K562 (cell line): ENCODE data around the gene RBMX. TPM values are rescaled to one million over a fixed set of nuclear protein-coding genes. Genes with fewer than 3 reads are reported as not detected.
A peak's percentile ranks its signal among the peaks of the same experiment; 100 is the strongest.

Experiments used
- DDX20 ChIP-seq: fragments of 450-650 bp; IDR thresholded peaks from 2 replicates; pipeline ENCODE4 v1.6.1; 2016; ENCODE audit warnings: missing genetic modification characterization, low read depth, mild to moderate bottlenecking, missing compliant biosample characterization, moderate library complexity
- GTF2B ChIP-seq: IDR thresholded peaks from 2 replicates; pipeline ENCODE4 v1.6.1; 2011; ENCODE audit not compliant: insufficient read length; ENCODE audit errors: extremely low read depth
- HDGF ChIP-seq: fragments of 450-650 bp; IDR thresholded peaks from 2 replicates; pipeline ENCODE4 v1.6.1; 2016
- HNRNPLL ChIP-seq: fragments of 200-400 bp; formaldehyde crosslinking; IDR thresholded peaks from 2 replicates; pipeline ENCODE4 v1.6.1; 2017; ENCODE audit warnings: low read length, low read depth, mild to moderate bottlenecking; ENCODE audit not compliant: poor library complexity, severe bottlenecking
- KLF6 ChIP-seq: fragments of 250-450 bp; sonication (Bioruptor Pico); IDR thresholded peaks from 2 replicates; pipeline ENCODE4 v1.4.0; 2020; ENCODE audit warnings: mild to moderate bottlenecking, moderate library complexity, borderline replicate concordance
- MGA ChIP-seq: fragments of 450-650 bp; IDR thresholded peaks from 2 replicates; pipeline ENCODE4 v1.6.1; 2016; ENCODE audit warnings: mild to moderate bottlenecking, moderate library complexity
- PTRF ChIP-seq: fragments of 450-650 bp; IDR thresholded peaks from 2 replicates; pipeline ENCODE4 v1.6.1; 2016; ENCODE audit warnings: mild to moderate bottlenecking, missing genetic modification characterization, missing compliant biosample characterization
- SIN3A ChIP-seq, 2 experiments: fragments of 150-350 bp in 1 of 2; IDR thresholded peaks; 2 replicates each; pipeline ENCODE4 v1.6.1; 2011 to 2016; ENCODE audit warnings: borderline replicate concordance in 2 of 2, low read depth in 2 of 2, low read length in 2 of 2, mild to moderate bottlenecking in 2 of 2, moderate library complexity in 2 of 2; ENCODE audit not compliant: control insufficient read depth in 1 of 2
- TEAD1 ChIP-seq, 2 experiments: fragments of 450-650 bp in 1 of 2; sonication (generic) in 1 of 2; formaldehyde crosslinking; IDR thresholded peaks; 2 replicates each; pipeline versions ENCODE4 v1.4.0 to v1.8.0; 2020 to 2022; ENCODE audit warnings: mild to moderate bottlenecking in 2 of 2, missing genetic modification reagents in 1 of 2
- ZBTB11 ChIP-seq, 3 experiments: fragments of 200-800 bp in 1 of 3; fragments of 250-450 bp in 1 of 3; fragments of 450-650 bp in 1 of 3; sonication (Bioruptor Pico) in 1 of 3; sonication (Bioruptor generic) in 1 of 3; formaldehyde crosslinking in 1 of 3; IDR thresholded peaks; 2 replicates each; pipeline versions ENCODE4 v1.6.1 to v1.8.0; 2016 to 2022; ENCODE audit warnings: mild to moderate bottlenecking in 2 of 3, missing genetic modification characterization in 2 of 3, missing compliant biosample characterization in 1 of 3, moderate library complexity in 1 of 3
- polyA plus RNA-seq, 8 experiments: library from polyadenylated mRNA; depleted of rRNA in 4 of 8; stranded (reverse) in 5 of 8; unstranded in 3 of 8; fragments of >200 nt; fragmentation: Nextera tagmentation in 2 of 8; fragmentation: Illumina TruSeq in 1 of 8; extraction: Ambion mirVana in 2 of 8; extraction: Trizol in 1 of 8; gene quantifications; 2 replicates each; pipeline versions ENCODE4 v1.2.1 to v1.2.3, GENCODE V29; 2011 to 2014; ENCODE audit warnings: inconsistent platforms in 1 of 8, missing spikeins in 1 of 8
- total RNA-seq, 7 experiments: library from RNA; depleted of rRNA in 6 of 7; stranded (reverse); fragments of >200 nt in 6 of 7; fragmentation: Illumina TruSeq in 2 of 7; extraction: Trizol in 2 of 7; gene quantifications; 2 replicates each; pipeline versions ENCODE4 v1.2.1 to v1.2.3, GENCODE V29; 2011 to 2021; ENCODE audit warnings: low replicate concordance in 1 of 7

RBMX gene
- total and polyA plus RNA-seq, 9 of the 15 experiments (the other 6 are each of a cell fraction or from before 2014, with no cell fraction given) = 405 to 671 (median 540) TPM

DNA sequence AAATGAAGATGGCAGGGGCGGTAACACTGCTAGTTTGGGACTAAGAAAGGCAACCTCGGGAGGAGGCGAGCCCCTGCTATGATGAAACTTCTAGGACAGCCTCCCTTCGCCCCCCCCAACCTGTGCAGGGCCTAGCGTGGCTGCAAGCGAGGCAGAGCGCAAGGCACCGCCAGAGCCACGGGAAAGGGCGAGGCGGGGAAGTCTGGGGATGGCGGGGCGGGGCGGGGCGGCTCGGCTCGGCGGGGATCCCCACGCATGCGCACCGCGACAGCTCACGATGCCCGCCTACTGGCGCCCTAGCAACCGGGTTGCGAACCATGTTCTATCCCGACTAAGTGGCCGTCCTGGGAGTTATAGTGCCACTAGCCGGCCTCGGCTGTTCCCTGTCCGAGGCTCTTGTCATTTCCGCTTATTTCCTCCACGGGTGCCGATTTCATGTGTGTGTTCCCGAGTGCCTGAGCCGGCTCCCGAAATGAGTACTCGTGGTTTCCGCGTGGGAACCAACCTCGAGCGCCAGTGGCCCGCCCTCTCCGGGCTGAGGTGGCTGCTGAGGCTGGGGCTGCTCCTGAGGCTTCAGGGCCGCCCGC, 28.7 kb upstream of the RBMX start (continued):
- peak; percentile 43 to 58; a peak in 3 of 4 replicates for TF ChIP-seq SIN3A (IDR thresholded peaks at IDR 0.05; ENCODE audit: borderline replicate concordance in 2 of 2, control insufficient read depth in 1 of 2, low read depth in 2 of 2, low read length in 2 of 2)
- 0 out of 4 replicates have a peak, but pooled peaks of 1 of the 2 experiments have one; percentile 15 for TF ChIP-seq TEAD1 (CRISPR knock-in tag; IDR thresholded peaks at IDR 0.05)
- TF ChIP-seq DDX20 (tag) = no peak
- TF ChIP-seq HNRNPLL = no peak
- TF ChIP-seq GTF2B = no peak
- TF ChIP-seq ZBTB11 (CRISPR knock-in tag; IDR thresholded peaks at IDR 0.05) = peak in 2 of 3 experiments; percentile 13 to 43; a peak in 1 of 6 replicates
- TF ChIP-seq PTRF (tag) = no peak
- peak; percentile 67 for TF ChIP-seq MGA
- TF ChIP-seq KLF6 (CRISPR knock-in tag) = no peak
- no peak for TF ChIP-seq HDGF
